Right forelimb (tissue), 1 donor: ENCODE data around the gene CCNK.

ENCODE experiments used
- DNase-seq: peaks from one replicate; pipeline ENCODE4 v3.0.0-alpha.2; 2018

CCNK gene

DNA sequence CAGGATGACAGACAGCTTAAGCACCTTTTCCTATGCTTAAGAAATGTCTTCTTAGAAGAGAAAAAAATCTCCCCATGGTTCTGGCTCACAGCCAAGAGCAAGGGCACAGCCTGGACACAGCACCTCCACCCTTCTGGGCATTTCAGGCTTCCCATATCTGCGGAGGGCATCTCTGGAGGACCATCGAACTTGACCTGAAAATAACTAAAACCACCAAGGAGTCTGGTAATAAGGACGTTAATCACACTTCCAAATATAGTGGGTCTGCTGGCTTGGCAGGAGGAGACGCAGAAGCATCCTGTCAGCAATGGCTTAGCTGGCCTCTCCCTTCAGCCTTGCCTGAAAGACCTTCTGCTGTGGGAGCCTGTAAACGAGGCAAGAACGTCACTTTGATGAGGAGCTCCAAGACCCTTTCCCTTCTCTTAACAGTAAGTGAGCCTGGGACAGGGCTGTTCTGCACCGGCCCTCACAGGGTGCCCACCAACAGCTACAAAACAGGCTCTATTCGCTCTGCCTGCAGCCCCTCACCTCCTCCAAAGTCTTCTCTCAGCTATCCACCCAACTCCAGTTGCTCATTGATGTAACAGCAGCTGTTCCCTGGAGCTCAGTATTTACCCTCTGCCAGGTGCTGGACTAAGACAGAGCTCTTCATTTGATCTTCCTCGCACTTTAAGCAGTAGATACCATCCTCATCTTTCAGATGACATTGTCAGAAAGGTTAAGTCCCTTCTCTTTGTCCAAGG, 13.7 kb upstream of the CCNK start:
- no peak for DNase-seq

DNA sequence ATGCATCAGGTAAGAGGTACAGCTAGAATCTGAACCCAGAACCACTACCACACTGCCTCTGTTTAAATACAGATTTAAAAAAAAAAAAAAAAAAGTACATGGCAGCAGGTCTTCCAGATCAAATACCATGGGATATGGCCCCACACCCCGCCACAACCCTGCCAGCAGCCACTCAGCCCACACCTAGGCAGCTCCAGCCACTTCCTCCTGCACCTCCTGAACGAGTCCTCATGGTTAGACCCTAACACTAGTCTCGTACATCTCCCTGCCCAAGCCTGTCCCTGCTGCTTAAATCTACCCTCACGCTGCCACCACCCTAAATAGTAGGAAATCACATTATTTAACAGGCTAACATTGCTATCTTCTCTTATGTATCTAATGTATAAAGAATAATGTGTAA, 13.1 kb upstream of the CCNK start:
- no peak for DNase-seq

GRCh38 chr14:99468836-99469592, 12.2 kb upstream of the CCNK start:
- DNase-seq, result no peak

- DNase-seq, result no peak
Observed at GRCh38 chr14:99471731-99472130, 9.5 kb upstream of the CCNK start.

GRCh38 chr14:99472937-99473336, 8.3 kb upstream of the CCNK start:
- DNase-seq, result no peak

- DNase-seq, result no peak
Observed at GRCh38 chr14:99473458-99473857, 7.8 kb upstream of the CCNK start.

DNA sequence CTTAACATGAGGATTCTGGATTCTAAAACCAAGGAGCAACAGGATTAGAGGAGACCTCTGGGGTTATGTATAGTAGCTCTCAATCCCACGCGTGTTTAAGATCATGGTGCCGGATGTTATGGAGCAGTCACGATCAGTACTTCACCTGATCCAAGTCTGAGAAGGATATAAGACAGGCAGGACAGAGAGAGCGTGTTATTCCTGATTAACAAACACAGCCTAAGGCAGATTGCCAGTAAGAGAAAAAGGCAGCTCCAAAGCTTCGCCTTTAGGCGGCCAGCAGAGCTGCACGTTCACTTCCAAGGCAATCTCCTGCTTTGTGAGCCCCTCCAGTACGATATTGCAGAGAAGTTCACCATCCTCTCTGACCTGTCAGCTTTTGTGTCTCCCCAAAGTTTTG, 6.0 kb upstream of the CCNK start:
- no peak for DNase-seq

DNA sequence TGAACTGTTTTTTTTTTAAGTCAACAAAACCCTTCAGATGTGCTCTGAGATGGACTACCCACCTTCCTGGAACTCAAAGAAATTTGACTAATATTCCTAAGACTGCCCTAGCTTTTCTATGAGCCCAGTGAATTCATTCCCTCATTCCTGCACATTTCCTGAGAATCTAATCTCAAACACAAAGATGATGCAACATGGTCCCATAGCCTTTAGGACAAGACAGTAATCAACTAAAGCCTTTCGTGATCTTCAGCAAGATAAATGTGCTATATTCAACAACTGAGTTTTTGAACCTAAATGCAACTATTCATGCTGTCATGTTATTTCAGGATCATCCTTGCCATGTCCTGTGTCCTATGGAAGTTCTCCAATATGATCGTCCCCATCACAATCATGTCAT, 5.5 kb upstream of the CCNK start:
- no peak for DNase-seq

DNA sequence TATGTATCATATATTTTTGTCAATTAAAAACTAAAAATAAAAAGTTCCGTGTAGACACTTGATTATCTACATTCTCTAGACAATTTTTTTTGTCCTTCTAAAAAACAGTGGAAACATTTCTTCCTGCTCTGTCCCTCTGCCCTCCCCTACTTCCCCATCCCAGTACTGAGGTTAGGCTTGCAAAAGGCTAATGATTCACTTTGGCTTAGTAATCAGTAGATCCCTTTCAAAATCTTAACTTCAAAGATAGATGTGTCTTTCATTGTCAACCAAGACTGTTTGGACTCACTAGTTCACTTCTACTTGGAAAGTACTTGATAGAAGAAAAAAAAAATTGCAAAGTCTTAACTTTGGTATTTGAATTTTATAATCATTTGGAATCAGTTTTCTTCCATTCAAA, 4.3 kb upstream of the CCNK start:
- no peak for DNase-seq

- no peak for DNase-seq
Observed at GRCh38 chr14:99478128-99478527, 3.1 kb upstream of the CCNK start.

DNA sequence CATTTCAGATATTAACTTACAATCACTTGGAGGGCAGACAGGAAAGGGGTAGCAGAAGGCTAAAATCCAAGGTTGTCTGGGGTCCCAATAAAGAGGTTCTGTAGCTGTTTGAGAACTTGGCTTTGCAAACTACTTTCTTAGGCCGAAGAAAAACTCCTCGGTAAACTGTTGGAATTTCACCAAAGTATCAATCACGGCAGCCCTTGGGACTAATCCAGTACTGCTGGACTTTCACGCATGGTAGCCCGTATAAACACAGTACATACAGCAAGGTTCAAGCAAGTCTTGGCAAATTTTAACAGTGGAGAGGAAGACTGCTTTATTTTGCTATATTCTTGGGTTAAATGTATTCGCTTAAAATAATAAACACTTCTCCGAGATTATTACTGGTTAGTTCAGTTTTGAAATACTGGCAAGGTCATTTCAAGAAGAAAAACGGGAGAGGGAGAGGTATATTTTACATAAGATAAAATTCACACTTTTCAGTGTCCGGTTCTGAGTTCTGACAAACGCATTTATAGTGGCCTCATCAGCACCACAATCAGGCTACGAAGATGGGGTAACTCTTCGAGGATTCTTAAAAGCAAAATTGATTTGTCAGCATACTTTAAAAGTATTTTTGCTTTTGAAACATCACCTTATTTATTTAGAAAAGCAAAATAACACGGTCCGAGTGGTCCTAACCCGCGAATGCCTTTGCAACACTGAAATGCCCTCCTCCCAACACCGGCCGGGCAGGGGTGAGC, 1.9 kb upstream of the CCNK start:
- no peak for DNase-seq

DNA sequence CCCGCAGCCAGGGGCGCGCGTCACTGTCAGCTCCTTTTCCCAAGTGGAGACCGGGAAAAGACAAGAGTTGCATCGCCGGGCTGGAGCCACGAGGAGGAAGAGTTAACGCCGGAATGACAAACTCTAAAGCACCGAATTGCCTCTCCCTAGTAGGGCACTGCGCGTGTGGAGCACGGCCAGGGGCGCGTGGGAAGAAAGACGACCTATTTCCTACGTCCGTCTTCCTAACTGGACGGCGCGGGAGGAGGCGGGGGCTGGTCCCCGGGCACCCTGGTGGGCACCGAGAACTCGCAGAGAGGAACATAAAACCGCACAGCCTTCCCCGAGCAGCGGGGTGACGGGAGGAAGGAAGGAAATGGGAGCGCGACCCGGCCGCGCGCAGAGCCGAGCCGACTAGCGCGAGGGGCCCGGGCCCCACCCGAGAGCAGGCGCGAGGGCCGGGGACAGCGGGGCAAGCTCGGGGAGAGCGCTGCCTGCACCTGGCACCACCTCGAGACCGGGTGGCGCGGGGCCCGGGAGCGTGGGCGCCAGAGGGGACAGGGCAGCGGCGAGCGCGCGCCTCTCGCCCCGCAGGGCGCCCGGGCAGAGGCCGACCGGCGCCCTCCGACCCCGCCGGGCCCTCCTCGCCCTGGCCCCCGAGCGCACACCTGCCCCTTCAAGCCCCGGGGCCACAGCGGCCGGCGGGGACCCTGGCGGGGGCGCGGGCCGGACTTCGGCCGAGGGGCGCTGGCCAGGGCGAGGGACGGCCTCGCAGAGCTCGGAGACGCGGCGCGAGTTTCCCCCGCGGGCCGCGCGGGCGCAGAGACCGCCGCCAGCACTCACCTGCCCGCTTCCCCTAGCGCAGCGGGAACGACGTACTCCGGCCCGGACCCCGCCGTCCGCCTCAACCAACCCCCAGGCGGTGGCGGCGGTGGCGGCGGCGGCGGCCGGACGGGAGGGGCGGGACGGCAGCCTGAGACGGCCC, 1.0 kb upstream of the CCNK start, which contains the start of gene SETD3:
Gene SETD3 (minus strand): TSS at position 954 of the 964 bp plus-strand sequence. CDS start 15,054 bp downstream, outside the sequence.
- DNase-seq, result peak; percentile 59

- DNase-seq, result no peak
Observed at GRCh38 chr14:99481745-99482099, 513 bp downstream of the CCNK start.

DNA sequence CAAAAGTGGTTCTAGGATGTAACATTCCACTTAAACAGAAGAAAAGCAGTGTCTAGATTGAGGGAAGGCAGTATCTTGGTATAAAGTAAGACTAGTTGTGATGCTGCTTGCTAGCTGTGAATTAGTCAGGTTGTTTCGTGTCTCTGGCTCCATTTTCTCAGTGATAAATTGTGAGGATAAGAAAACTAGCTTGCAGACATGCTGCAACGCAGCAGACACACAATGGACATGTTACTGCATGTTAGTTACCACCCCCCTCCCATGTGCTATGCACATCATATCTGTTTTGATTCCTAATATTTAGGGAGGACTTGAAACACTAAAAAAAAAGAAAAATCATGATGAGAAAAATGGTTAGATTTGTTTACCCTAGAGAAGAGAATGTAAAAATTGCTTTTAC, 2.9 kb downstream of the CCNK start:
- no peak for DNase-seq

DNA sequence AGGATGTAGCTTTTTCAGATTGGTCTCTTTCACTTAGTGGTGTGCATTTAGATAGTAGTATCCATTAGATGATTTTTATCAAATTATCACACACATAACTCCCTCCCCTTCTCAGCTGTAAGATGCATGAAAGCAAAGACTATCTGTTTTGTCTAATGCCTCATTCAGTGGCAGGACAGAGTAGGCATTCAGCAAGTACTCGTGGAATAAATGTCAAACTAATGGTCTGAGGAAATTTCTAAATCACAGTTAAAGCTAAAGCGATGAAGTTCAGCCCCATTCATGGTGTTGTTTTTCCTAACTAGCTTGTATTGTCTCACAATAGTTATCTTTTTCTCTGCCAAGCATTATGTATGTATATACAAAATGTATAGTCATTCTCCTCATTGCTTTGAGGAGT, 16.1 kb downstream of the CCNK start:
- no peak for DNase-seq

- no peak for DNase-seq
Observed at GRCh38 chr14:99497894-99498293, 16.7 kb downstream of the CCNK start.

GRCh38 chr14:99502989-99503421, 21.8 kb downstream of the CCNK start:
- no peak for DNase-seq

DNA sequence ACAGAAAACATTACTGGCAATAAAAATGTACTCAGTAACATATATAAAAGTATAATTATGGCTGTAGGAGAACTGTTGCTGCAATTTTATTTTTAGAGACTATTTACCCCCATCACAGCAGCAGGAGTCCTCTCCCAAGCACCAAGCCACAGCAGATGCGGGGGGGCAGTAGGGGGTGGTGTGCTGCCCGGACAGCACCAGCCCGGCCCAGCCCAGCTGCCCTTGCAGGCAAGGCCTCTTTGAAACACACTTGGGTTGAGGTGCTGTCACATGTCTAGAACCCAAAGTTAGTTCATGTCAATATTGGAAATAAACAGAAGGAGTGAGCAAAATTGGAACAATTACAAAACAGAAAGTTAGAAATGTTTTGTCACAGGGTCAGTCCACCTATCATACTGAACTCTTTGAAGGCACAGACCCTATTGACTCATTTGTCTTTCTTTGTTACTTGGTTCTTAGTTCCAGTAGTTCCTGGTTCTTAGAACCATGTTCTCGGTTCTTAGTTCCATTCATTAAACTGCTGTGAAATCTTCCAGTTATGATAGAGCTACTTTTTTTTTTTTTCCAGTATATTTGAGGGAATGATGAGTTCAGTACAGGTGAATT, 22.7 kb downstream of the CCNK start:
- no peak for DNase-seq

GRCh38 chr14:99505089-99505488, 23.9 kb downstream of the CCNK start:
- DNase-seq, result no peak

- no peak for DNase-seq
Observed at GRCh38 chr14:99506276-99506675, 25.1 kb downstream of the CCNK start.

GRCh38 chr14:99507860-99508640, 26.8 kb downstream of the CCNK start:
- no peak for DNase-seq
